ENCODE results near the gene MAP1LC3B2.

DNA sequence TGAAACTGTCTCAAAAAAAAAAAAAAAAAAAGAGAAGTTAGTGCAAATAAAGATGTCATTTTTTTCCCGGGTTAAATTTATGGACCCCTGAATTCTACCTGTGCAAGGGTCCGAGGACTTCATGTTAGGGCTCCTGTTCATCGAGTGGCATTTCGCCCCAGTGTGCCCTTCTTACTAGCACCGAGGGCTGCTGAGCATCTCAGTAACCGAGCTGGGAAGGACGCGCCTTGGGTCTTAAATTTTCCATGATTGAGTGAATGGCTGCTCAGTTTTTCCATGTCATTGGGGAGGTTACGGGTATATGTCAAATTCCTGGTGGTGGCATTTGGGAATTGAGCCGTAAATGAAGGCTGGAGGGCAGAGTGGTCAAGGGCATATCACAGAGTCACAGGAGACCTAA, 34.9 kb upstream of the MAP1LC3B2 start:
- TF ChIP-seq ZNF8 (CRISPR knock-in tag; IDR thresholded peaks at IDR 0.05): no peak
- TF ChIP-seq, protein P1, sequence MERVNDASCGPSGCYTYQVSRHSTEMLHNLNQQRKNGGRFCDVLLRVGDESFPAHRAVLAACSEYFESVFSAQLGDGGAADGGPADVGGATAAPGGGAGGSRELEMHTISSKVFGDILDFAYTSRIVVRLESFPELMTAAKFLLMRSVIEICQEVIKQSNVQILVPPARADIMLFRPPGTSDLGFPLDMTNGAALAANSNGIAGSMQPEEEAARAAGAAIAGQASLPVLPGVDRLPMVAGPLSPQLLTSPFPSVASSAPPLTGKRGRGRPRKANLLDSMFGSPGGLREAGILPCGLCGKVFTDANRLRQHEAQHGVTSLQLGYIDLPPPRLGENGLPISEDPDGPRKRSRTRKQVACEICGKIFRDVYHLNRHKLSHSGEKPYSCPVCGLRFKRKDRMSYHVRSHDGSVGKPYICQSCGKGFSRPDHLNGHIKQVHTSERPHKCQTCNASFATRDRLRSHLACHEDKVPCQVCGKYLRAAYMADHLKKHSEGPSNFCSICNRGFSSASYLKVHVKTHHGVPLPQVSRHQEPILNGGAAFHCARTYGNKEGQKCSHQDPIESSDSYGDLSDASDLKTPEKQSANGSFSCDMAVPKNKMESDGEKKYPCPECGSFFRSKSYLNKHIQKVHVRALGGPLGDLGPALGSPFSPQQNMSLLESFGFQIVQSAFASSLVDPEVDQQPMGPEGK (CRISPR knock-in tag; IDR thresholded peaks at IDR 0.05; ENCODE audit: borderline replicate concordance): no peak
